Measurements from ENCODE around the gene TLX2.

Gene TLX2

DNA sequence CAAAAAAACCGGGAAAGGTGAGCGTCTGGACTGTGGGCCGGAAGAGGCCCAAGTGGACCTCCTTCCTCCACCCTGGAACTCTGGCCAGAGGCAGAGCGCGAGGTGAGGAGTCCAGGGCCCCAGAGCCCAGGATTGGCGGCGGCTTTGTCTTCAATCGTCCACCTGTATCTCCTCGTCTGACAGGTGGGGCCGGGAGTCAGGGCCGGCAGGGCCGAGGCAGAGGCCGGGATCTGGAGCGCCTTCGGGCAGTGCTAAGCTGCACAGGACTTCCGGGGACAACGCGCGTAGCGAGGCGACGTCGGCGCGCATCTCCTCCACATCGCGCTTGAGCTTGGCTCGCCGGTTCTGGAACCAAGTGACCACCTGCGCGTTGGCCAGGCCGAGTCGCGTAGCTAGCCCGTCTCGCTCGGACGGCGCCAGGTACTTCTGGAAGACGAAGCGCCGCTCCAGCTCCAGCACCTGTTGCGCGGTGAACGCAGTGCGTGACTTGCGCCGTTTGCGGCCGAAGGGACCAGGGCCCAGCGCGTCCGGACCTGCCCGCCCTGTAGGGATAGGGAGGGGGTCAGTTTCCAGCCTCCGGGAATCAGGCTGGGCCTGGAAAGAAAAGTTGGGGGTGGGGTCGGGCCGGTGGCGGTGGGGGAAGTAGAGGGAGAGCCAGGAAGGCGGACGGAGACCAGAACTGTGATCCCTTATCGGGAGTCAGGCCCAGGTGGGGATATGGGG is 16.3 kb upstream of the TLX2 start:
- no peak for DNase-seq

DNA sequence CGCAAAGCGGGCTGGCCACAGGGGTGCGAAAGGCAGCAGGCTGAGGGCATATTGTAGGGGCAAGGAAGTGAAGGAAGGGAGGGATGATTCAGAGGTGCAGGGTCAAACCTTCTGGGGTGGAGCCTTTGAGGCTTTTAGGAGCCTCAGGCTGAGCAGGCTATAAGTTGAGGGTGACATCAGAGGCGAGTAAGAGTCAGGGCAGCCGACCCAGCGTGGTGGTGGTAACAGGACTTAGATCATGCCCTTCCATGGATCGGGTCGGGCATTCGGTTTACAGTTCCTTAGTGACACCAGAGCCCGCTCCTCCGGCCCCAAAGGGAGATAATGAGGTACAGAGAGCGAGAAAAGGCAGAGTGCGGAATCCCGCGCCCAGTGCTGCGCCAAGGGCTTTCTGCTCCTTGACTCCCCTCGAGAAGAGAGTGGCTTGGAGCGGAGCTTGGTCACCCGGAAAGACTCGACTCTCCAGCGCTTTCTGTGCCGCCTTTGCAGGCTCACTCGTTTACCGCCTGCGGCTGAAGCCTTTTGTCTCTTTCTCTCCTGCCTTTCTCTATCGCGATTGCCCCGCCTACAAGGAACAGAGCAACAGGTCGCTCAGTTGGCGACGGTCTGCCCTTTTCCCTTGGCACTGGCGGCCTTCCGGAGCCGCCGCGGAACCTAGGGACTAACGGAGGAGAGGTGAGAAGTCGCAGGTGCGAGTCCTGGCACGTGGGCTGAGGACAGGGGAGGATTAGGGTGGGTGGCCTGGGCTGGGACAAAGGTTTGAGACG is 15.6 kb upstream of the TLX2 start:
- DNase-seq: peak; percentile 21 to 43

GRCh38 chr2:74499267-74499939 is 14.8 kb upstream of the TLX2 start, which contains the start of gene LBX2:
Gene LBX2, minus strand, starts transcription at chr2:74499603. Its CDS starts 66 bp downstream, at chr2:74499537.
- DNase-seq: no peak

GRCh38 chr2:74499940-74500577 is 14.2 kb upstream of the TLX2 start:
- no peak for DNase-seq

- no peak for DNase-seq
Observed at GRCh38 chr2:74500578-74500946, 13.7 kb upstream of the TLX2 start.

DNA sequence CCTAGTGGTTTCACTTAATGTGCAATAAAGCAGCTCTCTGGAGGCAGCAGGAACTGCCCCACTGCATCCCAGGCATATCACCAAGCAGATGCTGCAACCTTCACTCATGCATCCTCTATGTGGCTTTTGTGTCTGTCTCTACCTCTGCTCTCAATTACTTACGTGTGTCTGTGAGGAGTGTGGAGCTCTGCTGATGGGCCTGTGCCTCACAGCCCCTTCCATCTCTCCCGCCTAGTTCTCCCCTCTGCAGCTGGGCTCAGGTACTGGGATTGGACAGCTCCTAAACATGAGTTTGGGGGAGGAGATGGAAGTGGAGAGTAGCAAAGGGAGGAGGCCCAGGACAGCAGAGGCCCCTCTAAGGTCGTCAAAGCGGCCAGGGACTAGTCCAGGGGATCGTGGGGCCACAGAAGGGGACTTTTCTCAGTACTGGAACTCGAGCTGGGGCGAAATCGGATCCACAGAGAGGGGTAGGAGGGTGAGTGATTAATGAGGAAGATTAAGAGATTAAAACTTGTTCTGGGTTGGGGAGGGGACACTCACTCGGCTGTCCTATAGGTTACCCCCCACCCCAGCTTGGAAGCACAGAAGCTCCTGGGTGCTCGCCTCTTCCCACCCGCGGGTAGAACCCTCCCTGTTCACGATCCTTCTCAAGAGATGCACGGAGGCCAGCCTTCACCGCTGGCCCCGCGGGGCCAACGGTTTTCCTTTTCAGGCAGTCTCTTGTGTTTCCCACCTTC is 12.7 kb upstream of the TLX2 start:
- no peak for DNase-seq

DNA sequence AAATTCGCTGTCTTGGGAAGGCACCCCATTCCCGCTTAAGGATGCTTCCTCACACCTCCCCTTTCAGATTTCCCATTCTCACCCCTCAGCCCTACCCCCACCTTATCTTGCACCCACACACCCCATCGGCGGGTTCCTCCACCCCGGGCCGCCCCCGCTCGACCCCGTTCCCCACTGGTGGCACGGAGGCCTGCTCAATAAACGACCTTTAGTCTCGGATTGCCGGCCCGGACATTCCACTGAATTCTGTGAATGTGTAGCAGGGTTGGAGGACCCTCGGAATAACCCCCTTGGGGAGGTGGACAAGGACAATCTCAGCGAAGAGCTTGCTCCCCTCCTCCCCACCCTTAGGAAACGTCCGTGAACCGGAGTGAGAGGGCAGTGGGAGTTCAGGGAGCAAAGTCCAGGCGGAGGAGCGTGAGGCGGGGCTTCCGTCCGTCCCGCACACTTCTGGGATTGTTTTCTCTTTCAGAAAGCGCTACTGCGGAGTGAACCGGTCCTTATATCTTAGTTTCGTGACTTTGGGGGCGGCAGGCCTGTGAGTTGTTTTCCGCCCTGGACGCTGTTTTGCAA is 12.0 kb upstream of the TLX2 start:
- no peak for DNase-seq

DNA sequence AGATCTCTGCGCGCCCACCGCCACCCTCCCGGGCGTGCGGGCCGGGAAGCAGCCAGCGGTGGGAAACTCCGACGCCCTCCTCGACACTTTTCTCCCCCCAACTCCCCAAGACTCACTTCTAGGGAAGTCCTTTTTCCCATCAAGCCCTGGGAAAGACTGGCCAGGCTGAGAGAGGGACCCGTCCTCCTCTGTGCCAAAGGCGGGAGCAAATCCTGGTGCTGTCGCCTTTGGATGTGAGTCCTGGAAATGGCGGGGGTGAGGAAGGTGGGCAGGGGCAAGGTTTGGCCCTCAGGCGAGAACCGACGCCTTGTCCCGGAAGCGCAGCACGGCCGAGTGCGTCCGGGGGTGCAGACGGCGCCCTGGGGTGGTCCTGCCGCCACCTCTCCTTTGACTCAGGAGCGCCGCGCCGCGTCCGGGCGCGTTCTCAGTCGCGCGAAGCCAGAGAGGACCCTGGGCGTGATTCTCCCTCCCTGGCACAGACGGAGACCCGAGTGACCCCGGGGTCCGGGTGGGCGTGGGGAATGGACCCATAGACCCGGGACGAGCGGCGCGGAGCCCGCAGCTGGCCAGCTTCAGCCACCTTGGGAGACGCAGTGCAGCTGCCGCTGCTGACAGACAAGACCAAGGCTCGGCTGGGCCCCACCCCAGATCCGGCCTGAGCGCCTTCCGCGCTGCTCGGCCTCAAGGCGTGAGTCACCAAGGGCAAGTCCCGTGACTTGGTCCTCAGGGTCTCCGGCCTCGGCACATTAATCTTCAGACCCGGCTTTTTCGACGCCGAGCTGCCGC is 11.3 kb upstream of the TLX2 start:
- peak; percentile 28 to 56 for DNase-seq

DNA sequence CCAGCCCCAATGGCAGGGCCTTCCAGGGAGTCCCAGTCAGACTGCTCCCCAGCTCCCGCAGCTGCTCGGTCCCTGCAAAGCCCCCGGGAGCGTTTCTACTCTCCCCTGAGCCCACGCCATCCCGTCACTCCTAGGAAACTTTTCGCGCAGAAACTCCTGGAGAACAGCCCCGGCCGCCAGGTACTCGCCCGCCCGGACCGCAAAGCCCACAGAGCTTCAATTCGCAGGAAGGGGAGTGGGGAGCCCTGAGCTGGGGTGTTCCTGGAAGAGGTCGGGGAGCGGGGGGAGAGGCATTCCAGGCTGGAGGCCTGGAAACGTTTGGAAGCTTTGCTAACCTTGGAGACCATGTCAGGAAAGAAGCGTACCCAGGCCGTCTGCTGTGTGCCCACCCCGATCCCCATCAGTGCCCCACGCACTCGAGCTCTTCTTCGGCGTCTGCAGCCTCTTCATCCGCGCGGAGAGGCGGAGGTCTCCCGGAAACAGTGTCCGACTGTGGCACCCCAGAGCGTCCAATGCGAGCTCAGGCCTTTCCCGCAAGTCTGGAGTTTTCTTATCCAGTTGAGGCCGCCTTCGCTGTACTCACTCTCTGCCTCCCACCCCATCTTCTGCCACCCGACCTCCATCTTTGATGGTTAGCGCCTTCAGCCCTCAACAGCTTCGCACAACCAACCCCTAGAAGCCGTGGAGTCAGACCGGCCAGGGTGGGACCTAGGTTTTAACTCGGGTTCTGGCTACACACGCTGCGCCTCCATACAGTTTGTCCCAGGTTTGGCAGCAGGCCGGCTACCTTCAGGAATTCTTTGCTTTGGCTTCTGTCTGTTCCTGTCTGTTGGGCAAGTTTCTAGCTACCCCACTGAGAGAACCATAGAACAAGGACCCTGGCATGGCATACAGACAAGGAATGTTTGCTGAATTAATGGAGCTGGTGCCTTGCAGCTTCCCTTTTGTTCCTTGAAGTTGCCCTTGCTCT is 10.5 kb upstream of the TLX2 start:
- no peak for DNase-seq

DNA sequence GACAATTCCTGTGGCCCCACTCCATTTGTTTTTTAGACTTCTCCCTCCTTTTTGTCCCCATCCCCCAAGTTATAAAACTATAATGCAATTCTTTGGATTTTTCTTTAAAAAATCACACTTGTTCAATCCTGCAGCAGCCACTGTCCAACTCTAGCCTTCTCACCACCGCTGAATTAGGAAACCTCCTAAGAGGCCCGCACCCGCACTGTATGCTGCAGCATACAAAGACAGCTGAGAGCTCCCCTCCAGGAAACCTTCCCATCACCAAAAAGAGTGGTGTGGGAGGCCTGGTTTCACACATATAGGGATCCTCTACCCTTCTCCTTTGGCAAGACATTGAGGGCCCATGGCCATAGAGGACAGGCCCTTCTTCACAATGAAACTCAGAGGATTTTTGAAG is 9.7 kb upstream of the TLX2 start:
- no peak for DNase-seq

GRCh38 chr2:74505448-74506246 is 8.6 kb upstream of the TLX2 start:
- DNase-seq: no peak

DNA sequence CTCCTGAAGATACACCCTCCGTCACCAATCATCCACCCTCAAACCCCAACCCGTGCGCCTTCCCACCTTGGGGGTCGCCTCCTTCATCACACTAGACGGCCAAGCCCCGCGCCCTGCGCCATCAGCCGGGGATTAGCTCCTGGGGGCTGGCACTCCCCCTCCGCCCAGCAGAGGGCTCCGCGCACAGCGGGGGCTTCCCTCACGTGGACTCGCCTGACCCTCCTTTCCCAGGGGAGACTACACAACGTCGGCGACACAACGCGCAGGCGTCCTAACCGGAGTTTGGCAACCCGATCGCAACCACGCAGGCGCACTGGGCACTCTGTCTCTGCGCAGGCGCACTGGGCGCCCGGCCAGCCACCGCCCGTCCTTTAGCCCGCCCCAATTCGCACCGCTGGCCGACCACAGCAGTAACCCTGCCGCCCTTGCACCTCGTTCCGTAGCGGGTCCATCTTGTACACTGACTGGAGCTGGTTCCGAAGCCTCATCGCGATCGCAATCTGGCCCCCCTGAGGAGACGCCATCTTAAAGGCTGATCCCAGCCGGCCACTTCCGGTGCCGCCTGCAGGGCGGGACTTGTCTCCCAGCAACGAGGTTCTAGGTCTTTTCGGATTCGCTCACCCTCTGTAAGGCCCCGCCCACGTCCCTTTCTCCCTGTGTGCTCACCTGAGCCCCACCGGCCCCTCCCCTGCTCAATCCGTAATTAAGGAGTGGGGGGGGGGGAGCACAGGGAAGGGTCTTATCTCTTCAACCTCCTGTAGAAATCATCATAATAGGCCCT is 6.9 kb upstream of the TLX2 start, which contains the start of gene PCGF1:
TSS of gene PCGF1 (minus strand) at position 551 of the 781 bp plus-strand sequence. CDS start at position 524, 27 bp downstream.
- peak; percentile 93 to 97 for DNase-seq

DNA sequence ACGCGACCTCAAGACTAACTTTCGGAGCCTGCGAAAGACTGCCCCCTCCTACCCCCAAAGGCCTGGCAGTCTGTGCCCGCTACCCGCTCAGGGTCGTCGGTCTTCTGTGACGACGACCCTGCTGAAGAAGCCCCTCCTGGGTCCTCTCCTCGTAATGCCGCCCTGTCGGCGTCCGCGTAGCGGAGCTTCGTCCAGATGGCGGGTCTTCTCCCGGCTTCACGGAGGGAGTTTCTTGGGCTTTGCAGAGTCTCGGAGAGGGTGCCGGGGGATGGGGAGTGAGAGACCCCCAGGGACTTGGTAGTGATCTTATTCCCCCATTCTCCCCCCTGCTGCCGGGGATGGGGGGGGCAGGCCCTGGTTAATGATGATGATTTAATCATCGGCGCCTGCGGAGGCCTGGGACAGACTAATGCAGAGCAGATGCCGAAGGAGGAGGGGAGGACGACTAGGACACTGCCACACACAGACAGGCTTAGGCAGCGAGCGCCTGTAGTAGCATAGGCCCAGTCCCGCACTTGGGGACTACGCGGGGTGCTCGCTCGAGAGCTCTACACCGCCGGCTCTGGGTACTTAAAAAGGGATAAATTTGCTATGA is 6.2 kb upstream of the TLX2 start:
- DNase-seq: no peak

DNA sequence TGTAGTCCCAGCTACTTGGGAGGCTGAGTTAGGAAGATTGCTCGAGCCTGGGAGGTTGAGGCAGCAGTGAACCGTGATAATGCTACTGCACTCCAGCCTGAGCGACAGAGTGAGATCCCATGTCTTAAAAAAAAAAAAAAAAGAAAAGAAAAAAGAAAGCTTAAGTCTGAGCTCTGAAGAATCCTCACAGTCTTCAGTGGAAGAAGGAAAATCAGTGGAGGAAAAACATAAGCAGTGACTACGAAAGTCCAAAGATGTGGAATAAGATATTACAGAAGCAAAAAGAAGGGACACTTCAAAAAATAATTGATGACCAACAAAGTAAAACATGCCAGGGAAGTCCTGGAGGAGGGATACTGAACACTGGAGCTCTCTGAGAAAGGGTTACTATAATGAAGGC is 4.0 kb upstream of the TLX2 start:
- no peak for DNase-seq

GRCh38 chr2:74511104-74511989 is 2.9 kb upstream of the TLX2 start:
- no peak for DNase-seq

DNA sequence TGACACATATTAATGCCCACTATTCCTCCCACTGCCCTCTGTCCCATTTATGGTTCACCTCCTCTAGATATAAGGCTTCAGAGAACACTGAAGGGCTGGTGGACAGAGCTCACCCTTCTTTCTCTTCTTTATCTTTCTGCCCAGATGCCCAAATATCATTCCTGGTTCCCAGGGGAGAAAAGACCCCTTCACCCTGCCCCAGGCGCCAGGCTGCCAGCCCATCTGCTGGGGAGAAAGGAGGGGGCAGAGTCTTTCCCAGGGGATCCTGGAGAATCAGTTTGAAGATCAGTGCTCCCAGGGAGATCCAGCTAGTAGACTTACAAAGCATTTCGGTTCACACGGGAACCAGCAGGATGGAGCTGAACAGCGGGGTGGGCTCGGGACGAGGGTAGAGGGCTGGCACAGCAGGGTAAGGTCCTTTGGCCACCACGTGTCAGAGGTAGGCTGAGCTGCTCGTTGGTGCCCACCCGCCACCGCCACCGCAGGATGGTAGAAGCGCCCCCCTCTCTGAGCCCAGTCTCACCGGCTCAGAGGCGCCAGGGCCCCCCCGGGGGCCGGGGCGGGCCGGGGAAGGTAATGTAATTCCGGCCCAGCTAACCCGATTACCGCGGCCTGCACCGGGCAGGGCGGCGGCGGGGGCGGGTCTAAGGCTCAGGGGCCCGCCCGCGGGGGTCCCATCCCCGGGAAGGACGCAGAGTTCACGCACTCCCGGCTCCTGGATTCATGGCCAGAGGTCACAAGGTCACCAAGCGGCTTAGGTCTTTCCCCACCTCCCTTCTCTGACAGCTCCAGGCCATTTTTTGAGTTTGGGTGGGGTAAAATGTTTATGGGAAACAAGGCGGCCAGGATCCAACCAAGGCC is 1.3 kb upstream of the TLX2 start:
- no peak for DNase-seq
